Hematopoietic multipotent progenitor cell treated with erythropoietin and hydrocortisone succinate and interleukin-3 and kit ligand, for 6 days (in vitro differentiated cells): Measurements from ENCODE around the gene IFT57.
"Not testable (repeated sequence)": the region's sequence is repeated elsewhere in the genome, so short reads cannot be mapped to it uniquely, and the experiment has no call there.

Experiments used
- DNase-seq: peaks from one replicate; pipeline ENCODE4 v3.0.0-alpha.2; 2015

The IFT57 gene

DNA sequence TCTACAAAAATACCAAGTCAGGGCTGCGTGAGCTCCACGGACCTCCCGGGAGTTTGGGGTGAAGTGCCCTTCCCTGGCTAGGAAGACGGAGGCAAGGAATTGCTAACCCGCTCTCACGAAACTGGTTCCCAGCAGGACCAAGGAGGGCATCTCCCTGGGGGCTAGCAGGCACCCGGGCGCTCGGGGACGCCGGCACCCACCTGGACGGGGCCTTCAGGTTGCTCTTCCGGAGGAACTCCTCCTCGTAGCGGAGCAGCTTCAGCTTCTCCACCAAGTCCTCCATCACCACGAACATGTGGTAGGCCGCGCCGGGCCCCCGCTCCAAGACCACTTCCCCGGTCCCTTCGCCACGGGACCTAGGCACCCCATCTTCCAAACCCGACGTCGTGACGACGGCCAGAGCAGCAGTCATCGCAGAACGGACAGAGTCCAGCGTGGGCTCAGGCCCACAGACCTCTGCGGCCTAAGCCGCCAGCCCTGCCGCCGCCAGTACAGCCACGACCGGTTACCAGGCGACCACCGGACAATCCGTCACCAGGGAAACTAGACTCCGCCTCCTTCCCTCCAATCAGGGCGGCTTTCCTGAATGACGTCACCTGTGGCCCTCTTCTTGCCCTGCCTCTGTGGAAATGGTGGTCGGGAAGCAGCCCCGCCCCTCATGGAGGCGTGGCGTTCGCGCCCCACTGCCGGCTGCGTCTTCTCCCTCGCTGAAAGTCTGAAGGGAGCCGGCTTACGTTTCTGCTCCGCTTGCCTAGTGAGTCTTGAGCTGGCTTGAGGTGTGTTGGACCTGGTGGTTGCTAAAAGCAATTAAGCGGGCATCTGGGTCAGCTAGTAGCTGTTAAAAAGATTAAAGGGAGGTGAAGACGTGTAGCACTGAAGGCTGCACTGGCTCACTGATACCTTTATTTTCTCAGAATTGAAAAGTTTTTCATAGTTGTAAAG is at the start of gene IFT57:
IFT57 (minus strand) TSS at position 514 of the 942 bp plus-strand sequence; CDS start at position 412, 102 bp downstream.
- DNase-seq: peak; percentile 99

GRCh38 chr3:108271626-108272025 is 49.4 kb upstream of the IFT57 start:
- no peak for DNase-seq

GRCh38 chr3:108268235-108268634 is 46.0 kb upstream of the IFT57 start:
- DNase-seq: not testable (repeated sequence)

GRCh38 chr3:108264534-108265298 is 42.5 kb upstream of the IFT57 start:
- DNase-seq: not testable (repeated sequence)

DNA sequence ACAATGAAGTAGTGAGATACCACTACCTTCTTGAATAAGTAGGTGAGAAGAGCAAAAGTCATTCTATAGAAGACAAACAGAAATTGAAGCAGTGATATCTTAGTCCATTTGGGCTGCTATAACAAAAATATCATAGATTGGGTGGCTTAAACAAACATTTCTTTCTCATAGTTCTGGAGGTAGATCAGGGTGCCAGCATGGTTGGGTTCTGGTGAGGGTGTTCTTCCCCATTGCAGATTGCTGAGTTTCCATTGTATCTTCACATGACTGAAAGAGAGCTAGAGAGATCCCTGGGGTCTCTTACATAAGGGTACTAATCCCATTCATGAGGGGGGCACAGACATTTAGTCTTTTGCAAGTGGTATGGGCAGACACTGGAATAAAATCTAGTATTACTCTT is 32.9 kb upstream of the IFT57 start:
- no peak for DNase-seq

DNA sequence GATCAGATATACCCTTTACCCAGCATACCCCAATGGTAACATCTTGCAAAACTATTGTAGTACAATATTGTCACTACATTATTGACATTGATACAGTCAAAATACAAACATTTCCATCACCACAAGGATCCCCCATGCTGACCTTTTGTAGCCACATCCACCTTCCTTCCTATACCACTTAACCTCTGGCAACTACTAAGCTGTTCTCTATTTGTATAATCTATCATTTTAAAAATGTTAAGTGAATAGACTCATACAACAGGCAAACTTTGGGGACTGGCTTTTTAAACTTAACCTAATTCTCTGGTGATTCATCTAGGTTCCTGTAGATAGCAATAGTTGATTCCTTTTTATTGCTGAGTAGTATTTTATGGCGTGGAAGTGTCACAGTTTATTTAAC is 29.6 kb upstream of the IFT57 start:
- DNase-seq: no peak

- DNase-seq: no peak
Observed at GRCh38 chr3:108251265-108251664, 29.0 kb upstream of the IFT57 start.

GRCh38 chr3:108250626-108251025 is 28.4 kb upstream of the IFT57 start:
- DNase-seq: no peak

DNA sequence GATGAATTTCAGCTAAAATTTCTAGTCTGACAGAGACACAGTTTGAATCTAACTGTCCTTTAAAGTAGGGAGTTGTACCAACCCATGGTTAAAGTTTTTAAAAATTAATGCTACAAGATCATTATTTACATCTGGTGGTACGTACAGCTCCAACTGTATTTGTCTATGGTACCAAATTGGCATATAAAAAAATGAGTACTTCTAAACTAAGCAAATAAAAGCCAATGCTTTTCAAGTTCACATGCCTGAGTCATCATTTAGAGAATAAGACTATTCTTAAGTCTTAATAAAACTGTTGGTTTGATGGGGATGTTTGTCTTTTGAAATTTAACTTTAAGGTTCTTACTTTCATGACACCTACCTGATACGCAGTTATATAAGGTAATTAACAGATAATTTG is 21.0 kb upstream of the IFT57 start:
- no peak for DNase-seq

DNA sequence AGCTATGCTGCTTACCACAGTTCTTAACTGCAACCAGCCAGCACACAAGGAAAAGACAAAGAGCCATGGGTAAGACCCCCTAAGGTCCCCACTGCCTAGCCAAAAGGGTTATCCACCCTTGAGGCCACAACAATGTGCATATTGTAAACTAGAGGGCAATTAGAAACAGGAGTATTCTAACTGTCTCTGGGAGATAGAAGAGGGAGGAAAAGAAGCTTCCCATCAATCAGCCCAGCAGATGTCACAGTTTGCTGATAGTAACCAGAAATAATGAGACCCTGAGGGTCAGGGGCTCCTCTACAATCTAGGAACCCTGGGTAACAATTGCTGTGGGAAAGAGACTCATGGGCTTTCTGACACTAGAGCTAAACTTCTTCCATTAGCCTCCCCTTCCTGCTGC is 20.6 kb upstream of the IFT57 start:
- no peak for DNase-seq

DNA sequence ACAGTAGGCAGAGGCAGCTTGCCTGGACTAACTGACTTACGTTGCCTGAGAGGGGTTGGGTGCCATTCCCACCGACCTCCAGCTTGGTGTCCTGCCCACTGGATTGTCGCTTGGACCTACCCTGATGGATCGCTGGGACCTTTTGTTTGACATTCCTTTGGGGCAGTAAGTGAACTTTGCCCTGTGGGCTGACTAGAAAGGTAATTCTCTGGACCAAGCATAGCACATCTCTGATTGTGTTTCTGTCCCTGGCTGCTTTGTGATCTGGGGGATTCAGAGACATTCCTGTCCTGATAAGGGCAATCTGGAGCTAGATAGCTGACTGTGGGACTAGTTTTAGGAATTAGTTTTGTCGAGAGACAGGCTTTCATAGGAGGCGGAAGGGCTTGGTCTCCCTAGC is 19.5 kb upstream of the IFT57 start:
- DNase-seq: no peak

DNA sequence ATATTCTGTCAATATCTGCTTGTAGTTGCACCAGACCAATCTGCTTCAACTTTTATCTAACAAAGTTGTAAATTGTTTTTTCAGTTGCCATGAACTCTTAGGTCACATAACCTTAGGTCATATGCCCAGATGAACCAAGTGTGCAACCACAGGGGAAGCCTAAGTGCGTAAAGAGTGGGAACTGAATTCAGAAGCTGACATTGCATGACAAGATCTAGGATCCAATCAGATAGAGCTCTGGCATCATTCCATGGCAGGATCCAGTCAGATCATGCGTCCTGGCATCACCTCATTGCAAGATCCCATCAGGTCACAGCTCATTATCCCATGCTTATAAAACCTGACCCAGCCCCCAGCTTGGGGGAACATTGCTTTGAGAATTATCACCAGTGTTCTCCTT is 18.9 kb upstream of the IFT57 start:
- no peak for DNase-seq

- peak; percentile 29 for DNase-seq
Observed at GRCh38 chr3:108239082-108239481, 16.9 kb upstream of the IFT57 start.

DNA sequence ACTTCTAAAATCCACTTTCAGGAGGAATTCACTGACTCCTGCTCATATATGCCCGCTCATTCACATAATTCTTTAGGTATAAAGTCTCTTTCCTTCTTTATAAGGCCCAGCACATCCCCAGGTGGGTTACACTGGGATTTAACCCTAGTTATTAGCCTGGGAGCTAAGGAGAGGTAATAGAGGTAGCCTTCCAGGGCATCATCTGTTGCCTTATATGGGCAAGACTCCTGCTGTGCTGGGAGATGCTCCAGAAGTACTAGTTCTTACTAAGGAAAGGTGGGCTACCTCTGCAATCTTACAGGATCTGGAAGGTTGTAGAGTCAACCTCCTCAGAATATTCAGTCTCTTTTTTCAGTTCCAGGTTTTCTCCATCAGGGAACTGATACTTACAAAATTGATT is 13.1 kb upstream of the IFT57 start:
- DNase-seq: no peak

DNA sequence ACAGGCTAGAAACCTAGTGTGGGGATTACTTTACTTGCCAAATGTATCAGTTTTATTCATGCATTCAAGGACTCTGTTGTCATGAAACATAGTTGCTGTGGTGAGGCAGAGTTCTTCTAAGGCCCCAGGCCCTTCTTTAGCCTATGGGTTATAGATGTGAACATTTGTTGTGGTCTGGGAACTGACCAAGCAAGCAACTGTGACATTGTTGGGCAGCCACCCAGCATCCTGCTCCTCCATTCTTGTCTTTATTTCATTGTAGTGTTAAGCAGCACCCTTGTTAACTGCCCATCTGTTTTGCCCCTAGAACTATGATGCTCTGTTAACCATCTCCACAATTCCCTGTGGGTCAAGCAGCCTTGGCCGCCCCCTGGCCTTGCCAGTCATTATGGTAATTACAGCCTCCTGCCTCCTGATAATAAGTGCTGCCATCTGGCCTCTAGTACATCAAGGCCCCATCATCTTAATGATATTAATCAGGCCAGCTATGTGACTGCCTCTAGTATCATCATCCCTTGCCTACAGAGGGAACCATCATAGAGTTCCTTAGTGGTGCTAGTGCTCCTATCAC is 12.2 kb upstream of the IFT57 start:
- DNase-seq: no peak

DNA sequence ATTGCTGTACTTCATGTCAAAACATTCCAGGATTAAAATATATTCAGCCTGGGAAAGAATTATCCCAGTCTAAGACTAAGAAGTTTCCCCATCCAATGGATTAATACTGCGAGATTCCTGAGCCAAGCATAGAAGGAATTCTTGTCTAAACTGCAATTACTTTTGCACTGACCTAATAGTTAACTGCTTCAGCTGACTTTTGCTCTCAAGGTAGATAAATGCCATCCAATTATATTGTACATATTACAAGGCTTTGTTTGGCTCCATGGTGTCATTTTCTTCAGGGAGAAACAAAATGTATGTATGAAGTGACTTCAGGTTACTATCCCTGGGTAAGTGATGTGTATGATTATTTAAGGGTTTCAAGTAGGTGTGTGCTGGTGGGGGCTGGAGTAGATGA is 6.1 kb upstream of the IFT57 start:
- DNase-seq: no peak

GRCh38 chr3:108227131-108227530 is 4.9 kb upstream of the IFT57 start:
- DNase-seq: peak; percentile 31

GRCh38 chr3:108225221-108225620 is 3.0 kb upstream of the IFT57 start:
- no peak for DNase-seq

DNA sequence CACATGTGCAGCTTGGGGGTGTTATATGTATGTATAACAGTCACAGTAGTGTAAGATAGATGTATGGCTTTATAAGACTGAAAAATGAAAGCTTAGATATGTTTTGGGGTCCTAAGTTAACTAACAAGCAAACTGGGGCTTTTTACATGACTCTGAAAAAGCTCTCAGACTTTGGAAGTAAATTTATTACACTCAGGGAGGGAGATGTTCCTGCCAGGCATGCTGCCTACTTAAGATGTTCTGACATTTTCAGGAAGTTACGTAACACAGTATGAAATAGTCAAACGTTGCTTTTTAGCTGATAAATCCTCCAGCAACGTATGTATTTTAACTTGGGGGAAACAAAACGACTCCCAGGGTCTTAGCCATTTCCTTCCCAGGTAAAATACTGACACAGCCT is 1.7 kb upstream of the IFT57 start:
- peak; percentile 76 for DNase-seq

GRCh38 chr3:108222853-108223565 is 785 bp upstream of the IFT57 start:
- peak; percentile 46 for DNase-seq

- DNase-seq: peak; percentile 26
Observed at GRCh38 chr3:108221393-108221792, 831 bp downstream of the IFT57 start.

GRCh38 chr3:108219336-108219735 is 2.9 kb downstream of the IFT57 start:
- no peak for DNase-seq

- no peak for DNase-seq
Observed at GRCh38 chr3:108218811-108219210, 3.4 kb downstream of the IFT57 start.
